ENCODE data around the gene RANBP10. TPM values are rescaled to one million over a fixed set of nuclear protein-coding genes. Genes with fewer than 3 reads are reported as not detected.

Gene RANBP10
- total and polyA plus RNA-seq, 10 of the 15 experiments (the other 5 are each of a cell fraction or from before 2014, with no cell fraction given), result 1.2 to 20.4 (median 10.8) TPM

GRCh38 chr16:67775273-67775672, 31.1 kb downstream of the RANBP10 start (continued):
- no peak for TF ChIP-seq ZBTB4 (CRISPR knock-in tag; IDR thresholded peaks at IDR 0.05)
- TF ChIP-seq FOS (IDR thresholded peaks at IDR 0.05; ENCODE audit: borderline replicate concordance, extremely low read depth, insufficient read length), result no peak
- no peak for TF ChIP-seq CREB1 (IDR thresholded peaks at IDR 0.05; ENCODE audit: low read depth)
- no peak for TF ChIP-seq NFYA (IDR thresholded peaks at IDR 0.05; ENCODE audit: borderline replicate concordance, low read depth, low read length)
- TF ChIP-seq ZNF207 (IDR thresholded peaks at IDR 0.05; ENCODE audit: borderline replicate concordance), result no peak
- TF ChIP-seq PKNOX1 (IDR thresholded peaks at IDR 0.05), result no peak
- TF ChIP-seq NFYB (IDR thresholded peaks at IDR 0.05; ENCODE audit: insufficient read depth, low read depth, low read length), result no peak
- no peak for TF ChIP-seq NR2F1 (conservative IDR thresholded peaks at IDR 0.05)

- FAIRE-seq (no peak), DNase-seq (ENCODE audit: low read depth, low spot score) (no peak), ATAC-seq (no peak)
- RAD21 ChIA-PET (ENCODE audit: unreplicated experiment), result no interaction called here
- CTCF ChIA-PET, result interaction anchor here (1.4 kb wide), 1 partner anchor 42 kb away, joined by 3 read pairs; no protein-coding TSS in a partner anchor
- in situ Hi-C loops (cut with MboI), result no loop called here
- SMC1A ChIA-PET (ENCODE audit: uncharacterized antibody, unreplicated experiment), result interaction anchor here (1.1 kb wide), 1 partner anchor 454 kb away, joined by 3 read pairs; no protein-coding TSS in a partner anchor
- Histone ChIP-seq H3K4me3 (no peak overlapping the region), H2AFZ (ENCODE audit: control insufficient read depth, low read depth, low read length) (no peak overlapping the region), H3K9me3 (replicated peaks; ENCODE audit: control insufficient read depth, insufficient read depth, low read length) (no peaks in the 10 kb centered on the region), H3K36me3 (ENCODE audit: control insufficient read depth in 2 of 2, insufficient read depth in 2 of 2, low read length in 1 of 2) (peaks cover 9 to 13% of the 10 kb centered on the region in 2 experiments; a peak in 3 of 4 replicates), H3K27me3 (replicated peaks in 1 of 2; ENCODE audit: control insufficient read depth in 2 of 2, insufficient read depth in 2 of 2, low read length in 1 of 2) (no peaks in the 10 kb centered on the region), H3K27ac (ENCODE audit: control insufficient read depth, insufficient read depth) (no peak overlapping the region), H3K4me2 (ENCODE audit: control insufficient read depth, insufficient read depth) (no peak overlapping the region), H3K4me1 (ENCODE audit: control insufficient read depth, insufficient read depth, low read length) (peaks cover 4% of the 10 kb centered on the region), H4K20me1 (ENCODE audit: control insufficient read depth, insufficient read depth) (0 out of 2 replicates have a peak, but pooled peaks cover 3% of the 10 kb centered on the region), H3K79me2 (ENCODE audit: control insufficient read depth, insufficient read depth, low read length) (peaks cover 7% of the 10 kb centered on the region), H3K9ac (ENCODE audit: control insufficient read depth, insufficient read depth, low read length) (no peak overlapping the region)
- 94% methylated on average over 3 of the region's 3 CpGs for WGBS (ENCODE audit: insufficient coverage, insufficient replicate concordance, low lambda C conversion rate, missing lambda C conversion rate)
- POLR2A ChIA-PET, result no interaction called here
- intact Hi-C loops (cut with micrococcal nuclease; ENCODE audit: unreplicated experiment), result no loop called here
- no TSS peak for BruUV-seq (replicated peaks)
- TF ChIP-seq ZNF274 (IDR thresholded peaks at IDR 0.05; ENCODE audit: insufficient read depth, insufficient read length) (no peak), SPI1 (IDR thresholded peaks at IDR 0.05; ENCODE audit: borderline replicate concordance, insufficient read depth, low read depth, low read length) (no peak), CHD1 (IDR thresholded peaks at IDR 0.05; ENCODE audit: low read depth, low read length) (no peak), NBN (IDR thresholded peaks at IDR 0.05) (no peak), TAF1 (IDR thresholded peaks at IDR 0.05; ENCODE audit: borderline replicate concordance, low read depth, low read length) (no peak), YBX1 (IDR thresholded peaks at IDR 0.05) (no peak), RAD51 (IDR thresholded peaks at IDR 0.05) (no peak), ZNF384 (IDR thresholded peaks at IDR 0.05; ENCODE audit: borderline replicate concordance, low read depth, low read length) (no peak), PAX8 (IDR thresholded peaks at IDR 0.05) (no peak), MTA3 (IDR thresholded peaks at IDR 0.05; ENCODE audit: borderline replicate concordance, low read length) (no peak), SIX5 (IDR thresholded peaks at IDR 0.05; ENCODE audit: low read depth, low read length, severe bottlenecking) (no peak), SMAD1 (IDR thresholded peaks at IDR 0.05; ENCODE audit: low read depth, partially characterized antibody) (no peak), HCFC1 (IDR thresholded peaks at IDR 0.05; ENCODE audit: low read length) (no peak)
Observed at GRCh38 chr16:67774457-67774853, 31.9 kb downstream of the RANBP10 start.
